GM19324 (cell line): ENCODE results near the gene CELF1.

Source experiments
- ATAC-seq: cut with Tn5 transposase; IDR thresholded peaks from one replicate; pipeline ENCODE4 v1.9.1; 2021; ENCODE audit warnings: mild to moderate bottlenecking, moderate library complexity; ENCODE audit not compliant: unreplicated experiment, low FRiP score

CELF1 gene

DNA sequence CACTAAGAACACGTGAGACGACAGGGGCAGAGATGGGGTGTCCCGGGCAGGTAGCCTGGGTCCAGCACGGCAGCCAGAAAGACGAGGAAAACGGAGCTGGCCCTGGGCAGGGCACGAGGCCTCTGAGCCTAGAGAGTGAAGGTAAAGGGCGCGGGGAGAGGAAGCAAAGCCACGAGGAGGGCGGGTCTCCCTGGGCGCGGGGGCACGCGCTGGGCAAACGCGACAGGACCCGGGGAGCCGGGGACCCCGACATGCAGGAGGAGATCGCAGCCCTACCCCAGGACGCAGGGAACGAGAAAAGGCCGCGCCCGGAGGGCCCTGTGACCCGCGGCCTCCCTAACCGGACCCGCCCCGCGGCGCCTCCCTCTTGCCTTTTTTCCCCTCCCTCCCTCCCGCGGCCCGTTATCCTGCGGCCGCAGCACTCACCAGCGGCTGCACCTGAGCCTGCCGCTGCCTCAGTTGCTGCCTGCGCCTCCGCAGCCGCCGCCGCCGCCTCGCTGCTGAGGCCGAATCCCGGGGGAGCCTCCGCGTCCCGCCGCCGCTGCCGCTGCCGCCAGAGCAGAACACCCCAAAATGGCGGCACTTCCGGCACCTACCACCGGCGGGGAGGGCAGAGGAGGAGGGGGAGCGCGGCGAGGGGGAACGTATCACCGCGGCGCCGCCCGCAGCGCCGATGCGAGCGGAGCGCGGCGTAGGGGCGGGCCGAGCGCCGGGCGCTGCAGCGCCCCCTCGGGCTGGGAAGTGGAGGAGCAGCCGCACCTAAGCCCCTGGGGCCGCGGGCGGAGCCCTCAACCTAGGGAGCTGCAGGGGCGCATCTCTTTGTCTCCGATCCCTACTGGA is at the start of gene CELF1:
CELF1 (minus strand) TSS at position 567 of the 840 bp plus-strand sequence. CDS start 53,609 bp downstream, outside the sequence.
- peak; percentile 94 for ATAC-seq

DNA sequence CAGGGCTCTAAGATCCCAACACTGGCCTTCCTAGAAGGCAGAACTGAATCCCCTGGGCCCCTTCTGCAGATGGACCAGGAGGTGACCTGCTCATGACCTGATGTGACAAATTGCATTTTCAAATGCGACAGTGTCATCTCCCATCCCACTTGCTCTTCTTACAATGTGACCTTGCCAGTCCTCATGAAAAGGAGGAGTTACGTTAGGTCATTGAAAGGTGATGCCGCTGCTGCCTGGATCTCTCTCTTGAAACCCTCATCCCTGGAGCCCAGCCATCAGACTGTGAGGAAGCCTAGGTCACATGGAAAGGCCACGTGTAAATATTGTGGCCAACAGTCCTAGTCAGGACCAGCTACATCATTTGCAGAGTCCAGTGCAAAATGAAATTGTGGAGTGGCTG is 47.0 kb upstream of the CELF1 start:
- no peak for ATAC-seq

DNA sequence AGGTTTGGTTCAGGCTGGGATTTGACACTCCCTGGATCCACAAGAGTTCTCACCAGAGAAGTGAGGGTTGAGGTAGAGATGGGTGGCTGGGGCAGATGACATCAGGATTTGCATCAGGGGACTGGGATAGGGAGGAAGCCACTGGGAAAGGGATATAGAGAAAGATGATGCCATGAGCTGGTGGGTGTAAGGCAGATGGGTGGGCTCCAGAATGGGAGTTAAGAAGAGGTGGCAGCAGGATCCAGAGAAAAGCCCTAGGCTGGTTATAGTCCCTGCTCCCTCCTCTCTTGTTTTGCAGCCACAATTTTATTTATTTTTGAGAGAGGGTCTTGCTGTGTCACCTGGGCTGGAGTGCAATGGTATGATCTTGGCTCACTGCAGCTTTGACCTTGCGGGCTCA is 43.0 kb upstream of the CELF1 start:
- ATAC-seq, result no peak

DNA sequence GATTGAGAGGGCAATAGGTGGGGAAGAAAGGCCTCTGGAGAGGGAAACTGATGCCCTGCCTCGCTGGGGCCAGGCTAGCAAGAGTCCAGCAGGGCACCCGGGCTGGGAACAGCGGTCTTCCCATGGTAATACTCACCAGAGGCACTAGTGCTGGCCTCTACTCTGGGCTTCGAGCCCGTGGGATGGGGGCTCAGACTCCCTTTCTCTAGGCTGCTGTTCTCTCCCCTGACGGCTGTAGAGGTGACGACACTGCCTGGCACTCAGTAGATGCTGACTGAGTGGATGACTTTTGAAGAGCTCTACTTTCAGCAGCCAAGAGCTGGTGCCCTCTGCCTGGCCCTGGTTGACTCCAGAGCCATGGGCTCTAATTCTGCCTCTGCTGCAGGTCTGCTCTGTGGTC is 42.1 kb upstream of the CELF1 start:
- ATAC-seq, result no peak

DNA sequence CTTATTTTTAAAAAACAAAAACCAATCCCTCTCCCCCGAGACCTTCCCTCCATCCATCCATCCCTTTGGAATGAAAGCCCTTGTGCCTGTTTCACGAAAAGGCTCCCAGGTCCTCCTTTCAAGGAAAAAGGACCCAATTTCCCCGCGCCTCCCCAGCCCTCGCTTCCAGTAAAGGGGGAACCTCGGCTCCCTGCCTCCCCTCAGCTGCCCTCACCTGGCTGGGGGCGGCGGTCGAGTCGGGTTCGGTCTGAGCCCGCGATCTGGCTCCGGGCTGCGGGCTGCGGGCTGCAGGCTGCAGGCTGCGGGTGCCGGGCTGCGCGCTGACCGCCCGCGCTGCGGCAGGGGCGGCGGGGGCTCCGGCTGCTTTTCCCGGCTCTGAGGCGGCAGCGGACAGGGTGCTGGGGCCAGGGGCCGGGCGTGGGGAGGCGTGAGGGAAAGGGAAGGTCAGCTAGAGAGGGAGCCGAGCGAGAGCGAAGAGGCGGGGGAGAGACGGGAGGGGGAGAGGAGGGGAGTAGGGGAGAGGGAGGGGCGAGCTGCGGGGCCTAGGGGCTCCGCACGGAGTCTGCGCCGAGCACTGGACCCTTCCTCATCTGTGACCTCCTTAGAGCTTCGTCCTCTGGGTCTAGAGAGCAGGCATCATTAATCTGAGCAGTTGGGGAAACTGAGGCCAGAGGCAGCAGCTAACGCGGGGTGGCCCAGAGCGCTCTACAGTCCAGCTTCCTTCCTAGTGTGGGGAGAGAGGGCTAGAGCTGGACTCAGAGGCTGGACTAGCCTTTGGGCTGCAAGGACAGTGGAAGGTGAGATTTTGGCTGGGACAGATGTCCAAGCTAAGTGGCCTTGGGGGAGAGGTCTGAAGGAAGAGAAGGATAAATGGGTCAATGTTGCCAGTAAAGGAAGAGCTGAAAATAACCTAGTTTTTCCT is 41.3 kb upstream of the CELF1 start, which contains the start of gene C1QTNF4:
C1QTNF4 (minus strand) TSS at position 478 of the 922 bp plus-strand sequence. CDS start 3,601 bp downstream, outside the sequence.
- ATAC-seq, result no peak

DNA sequence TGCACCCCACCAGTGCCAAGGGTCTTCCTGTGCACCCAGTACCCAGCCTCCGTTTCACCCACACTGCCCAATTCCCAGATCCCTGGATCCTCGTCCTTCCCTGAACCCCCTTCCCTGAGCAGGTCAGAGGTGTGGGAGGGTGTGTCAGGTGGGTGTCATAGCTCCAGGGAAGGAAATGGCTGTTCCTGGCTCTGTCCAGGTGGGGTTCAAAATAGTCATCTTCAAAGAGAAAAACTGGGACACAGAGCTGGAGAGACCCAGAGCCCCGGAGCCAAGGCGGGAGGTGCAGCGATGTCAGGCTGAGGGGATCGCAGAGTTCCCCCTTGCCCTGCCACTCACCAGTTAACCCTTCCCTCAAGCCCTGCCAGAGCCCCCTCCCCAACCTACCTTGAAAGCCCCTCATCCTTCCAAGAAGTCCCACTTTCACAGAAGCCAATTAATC is 40.6 kb upstream of the CELF1 start:
- no peak for ATAC-seq

DNA sequence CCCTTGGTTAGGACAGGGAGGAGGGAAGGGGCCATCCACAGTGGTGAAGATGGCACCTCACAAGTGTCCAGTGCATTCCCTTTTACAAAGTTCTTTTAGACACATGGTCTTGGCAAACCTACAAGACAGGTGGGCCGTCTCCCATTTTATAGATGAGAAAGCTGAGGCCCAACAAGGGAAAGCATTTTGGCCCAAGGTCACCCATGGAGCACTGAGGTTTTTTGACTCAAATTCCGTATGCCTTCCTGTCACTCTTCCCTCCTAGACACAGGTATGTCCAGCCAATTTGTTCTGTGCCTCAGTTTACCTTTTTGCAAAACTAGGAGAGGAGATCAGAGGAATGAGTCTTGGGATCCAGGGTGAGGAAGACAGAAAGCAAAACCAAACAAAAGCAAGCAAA is 40.0 kb upstream of the CELF1 start:
- ATAC-seq, result no peak

DNA sequence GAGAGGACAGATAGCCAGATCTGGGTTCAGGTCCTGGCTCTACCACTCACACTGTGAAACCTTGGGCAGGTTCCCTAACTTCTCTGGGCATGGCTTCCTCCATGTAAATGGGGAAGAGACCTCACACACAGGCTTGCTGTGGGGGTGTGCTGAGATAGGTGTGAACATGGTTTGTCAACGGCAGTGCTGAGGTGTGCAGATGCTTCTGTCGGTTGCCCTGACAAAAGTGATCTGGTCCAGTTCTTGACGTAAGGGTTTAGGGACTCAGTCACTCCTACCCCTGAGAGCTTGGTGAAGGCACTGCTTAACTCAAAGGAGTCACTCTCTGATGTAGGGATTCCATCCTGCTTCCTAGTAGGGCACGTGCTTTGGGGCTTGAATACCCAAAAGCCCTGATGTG is 39.3 kb upstream of the CELF1 start:
- no peak for ATAC-seq

DNA sequence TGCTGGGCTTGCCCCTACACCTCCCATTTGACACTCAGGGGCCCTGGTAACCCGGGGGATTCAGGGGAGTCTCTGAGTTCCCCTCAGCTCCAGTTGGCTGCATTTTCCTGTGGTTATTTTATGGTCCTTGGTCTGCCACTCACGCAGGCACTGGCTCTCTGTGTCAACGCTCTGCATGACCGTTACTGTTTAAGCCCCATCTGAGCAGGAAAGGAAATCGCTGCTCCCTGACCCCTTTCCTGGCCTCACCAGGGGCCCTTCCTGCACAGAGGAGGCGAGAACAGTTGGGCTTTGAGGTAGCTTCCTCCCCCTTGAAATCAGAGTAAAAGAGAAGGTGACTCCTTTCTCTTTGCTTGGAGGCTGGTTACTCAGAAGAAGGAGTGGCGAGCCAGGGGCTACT is 38.8 kb upstream of the CELF1 start:
- no peak for ATAC-seq

DNA sequence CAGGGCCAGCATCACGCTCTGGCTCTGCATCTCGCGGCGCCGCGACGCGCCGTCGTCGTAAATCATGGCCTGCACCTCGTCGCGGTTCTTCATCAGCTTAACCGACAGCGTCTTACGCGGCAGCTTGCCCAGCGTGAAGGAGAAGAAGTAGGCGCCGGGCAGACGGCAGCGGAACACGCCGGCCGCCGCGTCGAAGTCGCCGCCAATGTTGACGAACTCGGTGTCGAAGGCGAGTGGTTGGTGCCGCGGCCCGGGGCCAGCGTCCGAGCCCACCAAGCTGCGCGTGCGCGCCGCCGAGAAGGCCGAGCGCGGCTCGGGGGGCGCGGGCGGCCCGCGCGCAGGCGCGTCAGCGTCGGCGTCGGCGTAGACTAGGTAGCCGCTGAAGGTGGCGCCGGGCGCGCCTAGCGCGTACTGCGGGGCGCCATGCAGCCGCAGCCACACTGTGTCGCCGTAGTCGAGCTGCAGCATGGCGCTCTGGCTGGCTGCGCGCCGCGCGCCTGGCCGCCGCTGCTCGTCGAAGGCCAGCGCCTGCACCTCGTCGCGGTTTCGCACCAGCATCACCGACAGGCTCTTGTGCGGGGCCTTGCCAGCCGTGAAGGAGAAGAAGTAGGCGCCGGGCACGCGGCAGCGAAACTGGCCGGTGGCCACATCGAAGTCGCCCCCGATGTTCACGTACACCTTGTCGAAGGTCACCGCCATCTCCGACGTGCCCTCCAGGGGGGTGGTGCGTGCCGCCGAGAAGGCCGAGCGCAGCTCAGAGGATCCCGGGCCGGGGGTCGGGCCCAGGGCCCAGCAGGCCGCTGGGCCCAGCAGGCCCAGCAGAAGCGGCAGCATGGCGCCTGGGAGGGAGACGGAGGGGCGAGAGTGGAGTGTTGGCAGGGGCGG is 37.3 kb upstream of the CELF1 start:
- ATAC-seq, result no peak

DNA sequence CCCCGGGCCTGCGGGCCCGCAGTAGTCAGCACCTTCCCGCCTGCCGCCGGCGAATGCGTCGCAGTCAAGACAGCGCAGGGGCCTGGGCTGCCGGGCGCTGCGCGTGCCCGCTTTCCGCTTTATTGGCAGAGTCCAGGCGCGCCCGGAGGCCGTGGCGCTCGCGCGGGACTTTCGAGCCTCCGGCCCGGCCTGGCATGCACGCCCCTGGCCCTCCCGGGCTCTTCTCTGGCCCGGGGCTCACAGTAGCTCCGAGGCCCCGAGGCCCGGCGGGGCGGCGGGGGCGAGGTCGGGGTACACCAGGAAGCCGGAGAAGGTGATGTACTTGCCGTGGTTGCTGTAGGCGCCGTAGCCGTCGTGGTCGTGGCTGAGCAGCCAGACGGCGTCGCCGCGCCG is 36.6 kb upstream of the CELF1 start:
- ATAC-seq, result no peak

DNA sequence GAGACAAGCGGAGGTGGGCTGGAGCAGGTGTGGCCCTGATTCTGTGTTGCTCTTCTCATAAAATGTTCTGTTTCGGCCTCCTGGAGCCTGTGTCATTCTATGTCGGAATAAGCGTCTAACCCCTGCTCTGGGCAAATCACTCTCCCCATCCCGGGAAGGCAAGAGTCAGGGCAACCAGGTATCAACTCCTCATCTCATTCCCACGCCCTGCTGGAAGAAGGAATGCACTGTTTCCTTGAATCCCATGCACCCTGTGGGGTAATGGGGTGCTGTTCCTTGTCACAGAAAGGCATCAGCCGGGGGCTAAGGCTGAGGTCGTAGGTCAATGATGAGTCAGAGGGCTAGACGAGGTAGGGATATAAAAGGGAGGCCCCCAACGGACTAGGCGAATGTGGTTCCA is 36.2 kb upstream of the CELF1 start:
- ATAC-seq, result no peak

DNA sequence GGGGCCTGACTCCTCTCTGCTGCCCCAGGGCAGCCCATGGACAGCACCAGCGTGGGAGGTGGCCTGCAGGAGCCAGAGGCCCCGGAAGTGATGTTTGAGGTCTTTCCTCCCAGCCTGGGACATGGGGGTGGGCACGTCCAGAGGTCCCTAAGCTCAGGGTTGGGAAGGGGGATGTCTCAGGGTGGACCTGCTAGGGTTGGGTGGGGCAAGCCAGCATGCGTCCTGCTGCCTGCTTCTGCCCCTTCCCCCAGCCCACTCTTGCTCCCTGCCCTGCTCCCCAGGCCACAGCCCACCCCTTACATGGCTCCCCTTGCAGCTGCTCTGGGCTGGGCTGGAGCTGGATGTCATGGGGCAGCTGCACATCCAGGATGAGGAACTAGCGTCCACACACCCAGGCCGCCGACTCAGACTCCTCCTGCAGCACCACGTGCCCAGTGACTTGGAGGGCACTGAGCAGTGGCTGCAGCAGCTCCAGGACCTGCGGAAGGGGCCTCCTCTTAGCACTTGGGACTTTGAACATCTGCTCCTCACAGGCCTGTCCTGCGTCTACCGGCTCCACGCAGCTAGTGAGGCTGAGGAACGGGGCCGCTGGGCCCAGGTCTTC is 34.9 kb upstream of the CELF1 start:
- ATAC-seq, result no peak

DNA sequence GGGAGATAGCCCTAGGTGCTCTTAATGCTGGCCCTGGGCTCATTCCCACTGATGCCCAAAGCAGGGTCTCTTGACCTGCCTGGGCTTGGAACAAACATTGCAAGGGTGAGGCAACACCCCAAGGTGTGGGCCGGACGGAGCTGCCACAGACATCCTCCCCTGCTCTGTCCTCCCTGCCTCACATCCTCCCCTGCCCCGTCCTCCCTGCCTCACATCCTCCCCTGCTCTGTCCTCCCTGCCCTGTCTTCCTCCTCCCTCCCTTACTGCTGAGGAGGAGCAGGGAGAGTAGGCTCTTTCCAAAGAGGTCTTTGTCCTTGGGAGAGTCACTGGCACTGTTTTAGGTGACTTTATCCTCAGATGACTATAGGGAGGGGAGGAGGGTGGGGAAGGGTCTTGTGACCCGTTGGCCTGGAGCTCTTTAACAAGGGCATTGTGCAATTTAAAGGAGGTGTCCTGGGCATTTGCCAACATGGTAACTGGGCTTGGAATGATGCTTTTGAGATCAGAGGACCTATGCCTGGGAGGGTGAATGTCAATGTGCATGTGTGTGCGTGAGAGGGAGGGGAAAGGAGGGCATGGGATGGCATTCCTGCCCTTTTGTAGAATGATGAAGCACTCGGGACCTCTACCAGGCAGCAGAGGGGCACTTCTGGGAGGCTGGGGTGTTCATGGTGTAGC is 34.2 kb upstream of the CELF1 start:
- ATAC-seq, result no peak

DNA sequence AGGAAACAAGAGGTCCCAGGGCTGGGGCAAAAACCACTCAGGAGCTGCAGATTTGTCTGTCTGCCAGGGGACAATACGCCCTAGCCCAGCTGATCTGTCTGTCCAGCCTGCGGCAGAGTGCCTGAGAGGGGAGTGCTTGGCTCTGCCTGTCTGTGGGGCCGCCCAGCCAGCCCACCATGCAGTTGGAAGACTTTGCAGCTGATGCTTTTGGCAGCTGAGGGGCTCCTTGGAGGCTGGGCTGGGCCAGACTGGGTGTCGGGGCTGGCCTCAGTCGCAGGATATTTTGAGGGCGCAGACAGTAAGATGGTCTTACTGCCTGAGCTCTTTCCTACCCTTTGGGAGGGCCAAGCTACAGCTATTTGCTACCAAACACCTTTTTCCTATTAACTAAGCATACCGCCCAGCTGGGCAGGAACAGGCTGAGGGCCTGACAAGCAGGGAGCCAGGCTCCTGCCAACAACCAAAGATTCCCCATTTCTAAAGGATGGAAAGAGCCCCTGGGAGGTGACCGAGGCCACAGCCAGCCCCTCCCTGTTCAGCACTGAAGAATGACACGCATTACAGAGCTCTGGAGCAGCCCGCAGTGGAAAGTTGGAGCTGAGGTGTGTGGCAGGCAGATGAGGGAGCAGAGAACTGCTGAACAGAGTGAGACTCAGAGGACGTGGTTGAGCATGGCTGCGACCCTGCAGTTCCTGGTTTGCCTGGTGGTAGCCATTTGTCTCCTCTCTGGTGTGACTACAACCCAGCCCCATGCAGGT is 33.3 kb upstream of the CELF1 start, which contains the start of gene FAM180B:
FAM180B (plus strand) TSS at position 581 of the 758 bp plus-strand sequence; CDS start at position 672, 91 bp downstream.
- no peak for ATAC-seq

DNA sequence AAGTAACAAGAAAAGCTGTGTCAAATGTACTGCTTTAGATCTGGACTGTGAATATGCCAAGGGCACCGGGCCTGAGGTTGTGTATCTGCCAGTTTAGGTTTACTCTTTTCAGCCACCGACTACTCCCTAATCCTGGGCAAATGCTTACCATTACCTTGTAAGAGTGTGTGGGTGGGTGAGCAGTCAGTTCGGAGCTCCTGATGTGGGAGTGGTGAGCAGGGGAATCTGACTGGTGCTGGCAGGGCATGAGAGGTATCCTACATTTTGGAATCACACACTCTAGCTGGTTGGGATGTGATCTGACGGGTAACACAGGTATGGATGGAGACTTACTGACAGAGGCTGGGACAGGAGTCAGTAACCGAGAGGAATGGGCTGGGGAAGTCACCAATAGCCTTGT is 30.9 kb upstream of the CELF1 start:
- ATAC-seq, result no peak

DNA sequence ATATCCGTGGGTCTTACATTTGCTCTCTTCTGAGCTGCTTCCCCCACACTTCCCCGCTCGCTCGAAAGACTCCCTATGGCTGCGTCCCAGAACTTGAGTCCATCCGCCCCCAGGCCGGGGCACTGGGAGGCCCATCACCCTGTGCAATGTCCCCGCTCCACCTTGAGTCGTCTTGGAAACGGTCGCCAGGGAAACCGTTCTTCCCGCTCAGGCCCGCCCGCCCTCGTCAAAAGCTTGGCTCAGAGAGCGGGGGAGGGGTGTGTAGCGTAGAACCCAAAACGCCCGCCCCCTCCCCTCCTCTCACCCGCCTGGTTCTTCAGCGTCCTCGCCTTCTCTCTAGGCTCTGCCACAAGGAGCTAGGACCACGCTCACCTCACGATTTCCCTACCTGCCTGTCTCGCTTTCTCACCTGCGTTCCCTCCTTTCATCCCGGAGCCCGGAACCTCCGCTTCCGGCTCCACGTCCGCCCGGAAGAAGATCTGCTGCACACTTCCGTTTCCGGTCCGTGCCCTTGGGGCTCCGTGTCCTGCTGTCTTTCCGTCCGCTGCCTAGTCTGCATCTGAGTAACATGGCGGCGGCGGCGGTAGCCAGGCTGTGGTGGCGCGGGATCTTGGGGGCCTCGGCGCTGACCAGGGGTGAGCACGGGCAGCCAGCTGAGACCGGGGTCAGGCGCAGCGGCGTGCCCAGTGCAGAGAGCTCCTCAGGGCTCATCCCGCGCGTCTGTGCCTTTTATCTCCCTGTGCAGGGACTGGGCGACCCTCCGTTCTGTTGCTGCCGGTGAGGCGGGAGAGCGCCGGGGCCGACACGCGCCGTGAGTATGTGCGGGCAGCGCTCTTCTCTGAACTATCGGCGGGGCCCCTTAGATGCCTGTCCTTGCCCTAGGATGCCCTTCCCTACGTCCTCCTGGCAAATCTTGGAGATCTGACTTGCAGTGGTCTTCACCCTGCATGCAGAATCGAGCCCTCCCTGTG is 25.9 kb upstream of the CELF1 start, which contains the start of the genes KBTBD4 and NDUFS3:
KBTBD4 (minus strand) TSS at position 447 of the 971 bp plus-strand sequence; CDS start at position 428, 19 bp downstream.
NDUFS3 (plus strand) TSS at position 551 of the 971 bp plus-strand sequence; CDS start at position 569, 18 bp downstream.
- ATAC-seq, result peak; percentile 94
